Panc1 (cell line): Measurements from ENCODE around the gene TEX51. TPM values are rescaled to one million over a fixed set of nuclear protein-coding genes. Genes with fewer than 3 reads are reported as not detected.

Experiments
- ATAC-seq: fragments of 200-7000 bp; cut with Tn5 transposase; 2 replicates; pipeline ENCODE4 v1.9.1; 2020; ENCODE audit warnings: mild to moderate bottlenecking, moderate library complexity
- BruUV-seq: library from RNA; stranded (reverse); fragments of 400-500 nt; replicated peaks from 2 replicates; lab custom pipeline; 2021; lab: Mats Ljungman, UMichigan
- CTCF ChIA-PET: fragments of 300-600 bp; sonication (Branson Sonifier 250); formaldehyde crosslinking; loops from one replicate; lab custom pipeline; 2022; ENCODE audit warnings: antibody characterized with exemption; lab: Charles Lee
- POLR2A ChIA-PET: fragments of 300-600 bp; sonication (Branson Sonifier 250); formaldehyde crosslinking; loops from one replicate; lab custom pipeline; 2022; ENCODE audit warnings: antibody characterized with exemption; lab: Charles Lee
- DNase-seq: peaks from one replicate; pipeline ENCODE4 v3.0.0-alpha.2; 2010; ENCODE audit warnings: low read depth, low spot score
- H3K27ac ChIP-seq: 2 replicates; pipeline ENCODE4 v1.5.1; 2011; ENCODE audit warnings: mild to moderate bottlenecking, low read length, inconsistent platforms
- H3K27me3 ChIP-seq: fragments of 200-500 bp; sonication (Bioruptor generic); 2 replicates; pipeline ENCODE4 v1.6.0; 2014; ENCODE audit warnings: low read length, inconsistent platforms; ENCODE audit not compliant: control insufficient read depth, insufficient read depth
- H3K36me3 ChIP-seq: fragments of 200-500 bp; sonication (Bioruptor generic); 2 replicates; pipeline ENCODE4 v1.5.1; 2014; ENCODE audit warnings: inconsistent platforms, mild to moderate bottlenecking, low read length, moderate library complexity; ENCODE audit not compliant: control insufficient read depth, insufficient read depth
- H3K4me1 ChIP-seq: 2 replicates; pipeline ENCODE4 v1.5.1; 2011; ENCODE audit warnings: inconsistent platforms, mild to moderate bottlenecking, low read length, moderate library complexity; ENCODE audit not compliant: control insufficient read depth, insufficient read depth
- H3K4me3 ChIP-seq, 2 experiments: 2 replicates each; pipeline ENCODE4 v1.5.1; 2011 to 2012; ENCODE audit warnings: low read depth in 2 of 2, low read length in 2 of 2, mild to moderate bottlenecking in 2 of 2, inconsistent platforms in 1 of 2, moderate library complexity in 1 of 2
- H3K9me3 ChIP-seq: fragments of 200-500 bp; sonication (Bioruptor generic); 2 replicates; pipeline ENCODE4 v1.5.1; 2014; ENCODE audit warnings: low read depth, mild to moderate bottlenecking, inconsistent platforms, low read length, moderate library complexity; ENCODE audit not compliant: control insufficient read depth, insufficient read depth
- CTCF ChIP-seq: fragments of 450-650 bp; IDR thresholded peaks from 2 replicates; pipeline ENCODE4 v1.5.1; 2017; ENCODE audit warnings: mild to moderate bottlenecking
- POLR2AphosphoS5 ChIP-seq: IDR thresholded peaks from 2 replicates; pipeline ENCODE4 v1.6.1; 2012; ENCODE audit warnings: mild to moderate bottlenecking, low read depth, low read length, moderate library complexity
- REST ChIP-seq, 2 experiments: IDR thresholded peaks; 2 replicates each; pipeline ENCODE4 v1.6.1; 2011 to 2012; ENCODE audit warnings: low read depth in 2 of 2, control low read depth in 1 of 2, low read length in 1 of 2, mild to moderate bottlenecking in 1 of 2, moderate library complexity in 1 of 2; ENCODE audit not compliant: insufficient read depth in 1 of 2
- SIN3A ChIP-seq: IDR thresholded peaks from 2 replicates; pipeline ENCODE4 v1.6.1; 2012; ENCODE audit warnings: low read depth, mild to moderate bottlenecking, low read length, moderate library complexity, borderline replicate concordance; ENCODE audit not compliant: insufficient read depth
- TCF7L2 ChIP-seq: IDR thresholded peaks from 2 replicates; pipeline ENCODE4 v1.6.1; 2011; ENCODE audit warnings: mild to moderate bottlenecking, low read depth, low read length, inconsistent platforms
- in situ Hi-C: cut with HindIII; loops from 2 replicates; pipeline ENCODE4 v1.10.0; 2016; ENCODE audit warnings: low sequenced_read_pairs, low pct_unique_long_range_greater_than_20kb
- intact Hi-C: fragments of 100-400 bp; cut with micrococcal nuclease; formaldehyde crosslinking; loops from one replicate; pipeline ENCODE4 v1.10.0; 2022; ENCODE audit not compliant: unreplicated experiment
- total RNA-seq: library from RNA; stranded (reverse); gene quantifications from one replicate; pipeline ENCODE4 v1.2.1, GENCODE V29; 2021; ENCODE audit not compliant: unreplicated experiment

Gene TEX51
- total RNA-seq, 1 experiment from 2014 or later = not detected

DNA sequence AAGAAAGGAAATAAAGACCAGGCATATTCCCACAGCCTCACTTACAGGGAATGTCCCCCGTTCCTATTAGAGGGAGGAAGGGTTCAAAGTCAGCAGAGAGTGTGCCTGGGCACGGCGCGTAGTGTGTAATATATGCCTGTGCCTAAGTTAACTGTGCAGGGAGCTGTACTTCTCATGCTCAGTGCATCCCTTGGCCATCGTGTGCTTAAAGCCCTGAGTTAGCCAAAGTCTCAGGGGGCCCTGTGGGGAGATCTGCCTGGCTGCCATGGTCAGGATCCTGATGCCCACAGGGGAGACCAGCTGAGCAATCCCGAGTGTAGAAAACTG, 48.4 kb downstream of the TEX51 start:
- POLR2A ChIA-PET = no interaction called here
- intact Hi-C loops = no loop called here
- no peak overlapping the region for H3K4me3 ChIP-seq
- no TSS peak for BruUV-seq
- no peak for ATAC-seq
- no peak for DNase-seq
- TF ChIP-seq SIN3A (no peak), TCF7L2 (no peak), CTCF (no peak)
- H3K27me3 ChIP-seq = no peaks in the 10 kb centered on the region
- no peaks in the 10 kb centered on the region for H3K4me1 ChIP-seq
- 0 out of 2 replicates have a peak, but pooled peaks cover 2% of the 10 kb centered on the region for H3K9me3 ChIP-seq
- CTCF ChIA-PET = no interaction called here
- H3K27ac ChIP-seq = no peak overlapping the region
- in situ Hi-C loops = no loop called here
- no peaks in the 10 kb centered on the region for H3K36me3 ChIP-seq

- in situ Hi-C loops = no loop called here
These were observed 51.1 kb downstream of the TEX51 start for GRCh38 chr2:126949775-126950174.

More at GRCh38 chr2:126949775-126950174, 51.1 kb downstream of the TEX51 start:
- ChIA-PET POLR2A (no interaction called here), CTCF (no interaction called here)
- TF ChIP-seq POLR2AphosphoS5 = no peak
- TF ChIP-seq CTCF = no peak
- no peak for TF ChIP-seq REST (IDR thresholded peaks at IDR 0.05; ENCODE audit: insufficient read depth in 1 of 2, low read depth in 2 of 2, low read length in 1 of 2)
- TF ChIP-seq SIN3A = no peak
- no peak for TF ChIP-seq TCF7L2
- 0 out of 2 replicates have a peak, but pooled peaks cover 7% of the 10 kb centered on the region for H3K27me3 ChIP-seq
- H3K36me3 ChIP-seq = no peaks in the 10 kb centered on the region
- intact Hi-C loops = no loop called here
- no peak overlapping the region for H3K4me3 ChIP-seq
- BruUV-seq = no TSS peak
- ATAC-seq (no peak), DNase-seq (no peak)
- H3K27ac ChIP-seq = no peak overlapping the region
- H3K9me3 ChIP-seq = 0 out of 2 replicates have a peak, but pooled peaks cover 2% of the 10 kb centered on the region
- no peaks in the 10 kb centered on the region for H3K4me1 ChIP-seq
